Left lung (tissue), 10 donors: ENCODE results near the gene SPSB3. TPM values are rescaled to one million over a fixed set of nuclear protein-coding genes. Genes with fewer than 3 reads are reported as not detected.

Experiments used
- ATAC-seq: fragments of 200-7000 bp; cut with Tn5 transposase; one replicate; pipeline ENCODE4 v1.9.1; 2020; ENCODE audit warnings: moderate library complexity
- DNase-seq, 4 donors: peaks; one replicate each; pipeline ENCODE4 v3.0.0-alpha.2; 2013 to 2020
- H3K27ac ChIP-seq, 2 donors: fragments of 200-600 bp; sonication (generic) in 1 of 2; one replicate each; pipeline versions ENCODE4 v1.5.0 to v1.8.0; 2020 to 2021
- H3K27me3 ChIP-seq, 2 donors: fragments of 200-600 bp; sonication (generic) in 1 of 2; one replicate each; pipeline versions ENCODE4 v1.5.0 to v1.8.0; 2020 to 2021
- H3K36me3 ChIP-seq, 2 donors: fragments of 200-600 bp; sonication (generic) in 1 of 2; one replicate each; pipeline versions ENCODE4 v1.5.0 to v1.8.0; 2020 to 2021
- H3K4me1 ChIP-seq, 2 donors: fragments of 200-600 bp; one replicate each; pipeline ENCODE4 v1.8.0; 2021
- H3K4me3 ChIP-seq, 2 donors: fragments of 200-600 bp; sonication (generic) in 1 of 2; one replicate each; pipeline versions ENCODE4 v1.5.0 to v1.8.0; 2020 to 2021; ENCODE audit warnings: mild to moderate bottlenecking in 1 of 2
- H3K9me3 ChIP-seq, 2 donors: fragments of 200-600 bp; sonication (generic) in 1 of 2; one replicate each; pipeline versions ENCODE4 v1.5.0 to v1.8.0; 2020 to 2021
- intact Hi-C, 2 donors: fragments of 100-400 bp; cut with DNase I; formaldehyde crosslinking; loops; one replicate each; pipeline versions ENCODE4 v1.11.2 to v1.14.2; 2022
- polyA plus RNA-seq, 6 donors: library from polyadenylated mRNA; unstranded; fragments of 120-200 nt; gene quantifications; one replicate each; pipeline ENCODE4 v1.2.1, GENCODE V29; 2013; ENCODE audit not compliant: insufficient read length in 6 of 6
- total RNA-seq, 2 donors: library from RNA; stranded (reverse); fragmentation: NEBNext Ultra II Directional; extraction: Animal tissue kit (Norgen Biotek cat#: 25700); gene quantifications; one replicate each; pipeline ENCODE4 v1.2.1, GENCODE V29; 2021
- TF ChIP-seq, protein P1 (sequence below), 2 donors: fragments of 200-600 bp; sonication (generic) in 1 of 2; IDR thresholded peaks; one replicate each; pipeline versions ENCODE4 v1.5.0 to v1.8.0; 2021; ENCODE audit warnings: antibody characterized with exemption in 2 of 2
- donor health status: DM: no; HTN: yes; CAD: no.
- donor health status: DM: no; HTN: no; CAD: no.

The SPSB3 gene
- total and polyA plus RNA-seq, 8 donors: 23.6 to 40.0 (median 33.0) TPM

DNA sequence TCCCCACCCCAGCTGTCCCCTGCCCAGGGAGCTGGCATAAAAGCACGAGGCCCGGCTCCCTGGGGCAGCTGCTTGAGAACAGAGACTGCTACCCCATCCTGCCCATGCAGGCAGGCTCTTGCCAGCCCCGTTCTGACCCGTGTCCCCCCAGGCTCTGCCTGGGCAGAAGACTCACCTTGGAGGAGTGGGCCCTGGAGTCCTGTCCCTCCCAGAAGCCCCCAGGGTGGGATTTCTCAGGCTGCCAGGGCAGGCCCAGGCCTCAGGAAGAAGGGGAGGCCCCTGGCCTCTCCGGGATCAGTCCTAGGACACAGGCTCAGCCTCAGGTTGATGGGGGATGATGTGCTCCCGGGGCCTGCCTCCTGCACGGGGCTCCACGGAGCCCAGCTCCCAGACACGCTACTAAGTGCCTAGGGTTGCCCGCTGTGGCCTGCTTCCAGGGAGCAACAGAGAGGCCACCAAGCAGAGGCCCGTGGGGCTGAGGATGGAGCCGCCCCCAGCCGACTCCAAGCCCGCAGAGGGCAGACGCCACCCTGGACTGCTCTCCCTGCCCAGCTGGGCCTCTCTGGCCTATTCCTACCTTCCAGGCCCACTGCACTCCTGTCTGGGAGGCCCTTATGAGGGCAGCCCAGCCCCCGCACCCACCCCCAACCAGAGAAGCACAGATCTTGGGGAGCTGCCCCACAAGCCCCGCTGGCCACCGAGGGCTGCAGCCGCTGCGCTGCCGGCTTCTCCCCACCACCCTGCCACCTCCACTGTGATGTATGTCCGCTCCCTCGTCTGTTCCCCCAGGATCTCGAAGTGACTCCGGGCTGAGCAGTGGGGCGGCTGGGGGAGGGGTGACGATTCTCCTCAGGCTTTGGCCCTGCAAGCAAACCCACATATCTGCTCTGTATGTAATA lies 12.7 kb downstream of the SPSB3 start:
- H3K4me1 ChIP-seq: peaks cover 23 to 39% of the 10 kb centered on the region in 2 donors
- intact Hi-C loops: no loop called here
- H3K27me3 ChIP-seq: no peaks in the 10 kb centered on the region
- TF ChIP-seq, protein P1, sequence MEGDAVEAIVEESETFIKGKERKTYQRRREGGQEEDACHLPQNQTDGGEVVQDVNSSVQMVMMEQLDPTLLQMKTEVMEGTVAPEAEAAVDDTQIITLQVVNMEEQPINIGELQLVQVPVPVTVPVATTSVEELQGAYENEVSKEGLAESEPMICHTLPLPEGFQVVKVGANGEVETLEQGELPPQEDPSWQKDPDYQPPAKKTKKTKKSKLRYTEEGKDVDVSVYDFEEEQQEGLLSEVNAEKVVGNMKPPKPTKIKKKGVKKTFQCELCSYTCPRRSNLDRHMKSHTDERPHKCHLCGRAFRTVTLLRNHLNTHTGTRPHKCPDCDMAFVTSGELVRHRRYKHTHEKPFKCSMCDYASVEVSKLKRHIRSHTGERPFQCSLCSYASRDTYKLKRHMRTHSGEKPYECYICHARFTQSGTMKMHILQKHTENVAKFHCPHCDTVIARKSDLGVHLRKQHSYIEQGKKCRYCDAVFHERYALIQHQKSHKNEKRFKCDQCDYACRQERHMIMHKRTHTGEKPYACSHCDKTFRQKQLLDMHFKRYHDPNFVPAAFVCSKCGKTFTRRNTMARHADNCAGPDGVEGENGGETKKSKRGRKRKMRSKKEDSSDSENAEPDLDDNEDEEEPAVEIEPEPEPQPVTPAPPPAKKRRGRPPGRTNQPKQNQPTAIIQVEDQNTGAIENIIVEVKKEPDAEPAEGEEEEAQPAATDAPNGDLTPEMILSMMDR (IDR thresholded peaks at IDR 0.05): no peak
- H3K4me3 ChIP-seq: no peak overlapping the region
- ATAC-seq (no peak), DNase-seq (no peak)
- H3K27ac ChIP-seq: peak overlapping the region; percentile 62 to 93
- H3K36me3 ChIP-seq: peaks cover 0 to 50% of the 10 kb centered on the region in 2 donors
- H3K9me3 ChIP-seq: no peaks in the 10 kb centered on the region

DNA sequence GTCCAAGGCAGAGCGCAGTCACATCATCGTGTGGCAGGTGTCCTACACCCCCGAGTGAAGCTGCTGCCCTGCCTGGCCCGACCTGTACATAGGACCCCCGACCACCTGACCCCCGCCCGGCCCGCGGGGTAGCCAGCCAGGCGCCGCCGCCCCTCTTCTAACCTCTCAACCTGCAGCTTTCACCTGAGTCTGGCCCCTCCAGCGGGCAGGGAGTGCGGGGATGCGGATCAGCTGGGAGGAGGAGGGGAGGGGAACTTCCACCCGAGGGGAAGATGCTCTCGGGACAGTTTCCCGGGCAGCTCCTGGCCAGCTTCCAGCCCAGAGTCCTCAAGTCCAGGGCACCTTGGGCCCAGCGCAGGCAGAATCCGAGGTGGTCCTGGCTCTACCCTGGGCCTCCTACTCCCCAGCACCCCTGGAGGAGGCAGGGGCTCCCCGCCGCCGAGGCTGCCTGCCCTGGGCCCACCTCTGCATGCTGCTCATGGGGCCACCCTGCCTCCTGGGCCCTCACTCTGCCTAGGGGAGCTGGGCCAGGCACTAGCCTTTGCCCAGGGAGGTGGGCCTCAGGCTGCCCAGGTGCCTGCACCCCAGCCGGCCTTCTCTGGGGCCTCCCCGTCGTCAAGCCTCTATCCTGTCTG lies 13.5 kb downstream of the SPSB3 start:
- TF ChIP-seq, protein P1 (IDR thresholded peaks at IDR 0.05): no peak
- Histone ChIP-seq H3K4me3 (no peak overlapping the region), H3K4me1 (peaks cover 16 to 31% of the 10 kb centered on the region in 2 donors), H3K27me3 (no peaks in the 10 kb centered on the region), H3K9me3 (no peaks in the 10 kb centered on the region), H3K36me3 (peaks cover 0 to 57% of the 10 kb centered on the region in 2 donors), H3K27ac (no peak overlapping the region)
- intact Hi-C loops: no loop called here
- ATAC-seq (no peak), DNase-seq (no peak)

DNA sequence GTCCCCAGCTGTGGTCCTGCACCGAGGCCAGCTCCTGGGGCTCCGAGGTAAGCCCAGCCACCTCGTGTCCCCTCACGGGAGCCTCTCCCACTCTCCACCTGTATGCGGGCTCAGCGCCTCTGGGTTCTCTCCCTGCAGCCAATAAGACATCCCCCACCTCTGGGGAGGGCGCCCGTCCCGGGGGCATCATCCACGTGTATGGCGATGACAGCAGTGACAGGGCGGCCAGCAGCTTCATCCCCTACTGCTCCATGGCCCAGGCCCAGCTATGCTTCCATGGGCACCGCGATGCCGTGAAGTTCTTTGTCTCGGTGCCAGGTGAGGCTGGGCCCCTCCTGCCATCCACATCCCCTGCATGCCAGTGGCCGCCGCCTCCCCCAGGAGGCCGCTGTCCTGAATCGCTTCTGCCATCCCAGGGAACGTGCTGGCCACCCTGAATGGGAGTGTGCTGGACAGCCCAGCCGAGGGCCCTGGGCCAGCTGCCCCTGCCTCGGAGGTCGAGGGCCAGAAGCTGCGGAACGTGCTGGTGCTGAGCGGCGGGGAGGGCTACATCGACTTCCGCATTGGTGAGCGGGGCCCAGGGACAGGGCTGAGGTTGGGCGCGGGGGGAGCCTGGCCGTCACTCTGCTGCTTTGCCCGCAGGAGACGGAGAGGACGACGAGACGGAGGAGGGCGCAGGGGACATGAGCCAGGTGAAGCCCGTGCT lies 14.2 kb downstream of the SPSB3 start:
- Histone ChIP-seq H3K9me3 (no peaks in the 10 kb centered on the region), H3K4me3 (no peak overlapping the region), H3K36me3 (peaks cover 0 to 64% of the 10 kb centered on the region in 2 donors), H3K27ac (no peak overlapping the region), H3K27me3 (no peaks in the 10 kb centered on the region), H3K4me1 (peaks cover 13 to 27% of the 10 kb centered on the region in 2 donors)
- ATAC-seq (no peak), DNase-seq (no peak)
- TF ChIP-seq, protein P1 (IDR thresholded peaks at IDR 0.05): no peak
- intact Hi-C loops: no loop called here

- Histone ChIP-seq H3K4me1 (peaks cover 13 to 25% of the 10 kb centered on the region in 2 donors), H3K9me3 (no peaks in the 10 kb centered on the region), H3K4me3 (no peak overlapping the region), H3K36me3 (peaks cover 0 to 72% of the 10 kb centered on the region in 2 donors), H3K27ac (no peak overlapping the region), H3K27me3 (no peaks in the 10 kb centered on the region)
- DNase-seq: no peak
- TF ChIP-seq, protein P1 (IDR thresholded peaks at IDR 0.05): no peak
- intact Hi-C loops: no loop called here
- ATAC-seq: no peak
These were observed 15.0 kb downstream of the SPSB3 start for GRCh38 chr16:1767116-1767994.
